Measurements from ENCODE around the gene HSPA1A. TPM values are rescaled to one million over a fixed set of nuclear protein-coding genes. Genes with fewer than 3 reads are reported as not detected.
A peak's percentile ranks its signal among the peaks of the same experiment; 100 is the strongest.

HSPA1A gene
- total and polyA plus RNA-seq, 9 of the 15 experiments (the other 6 are each of a cell fraction or from before 2014, with no cell fraction given): 2.2 to 273 (median 107) TPM

DNA sequence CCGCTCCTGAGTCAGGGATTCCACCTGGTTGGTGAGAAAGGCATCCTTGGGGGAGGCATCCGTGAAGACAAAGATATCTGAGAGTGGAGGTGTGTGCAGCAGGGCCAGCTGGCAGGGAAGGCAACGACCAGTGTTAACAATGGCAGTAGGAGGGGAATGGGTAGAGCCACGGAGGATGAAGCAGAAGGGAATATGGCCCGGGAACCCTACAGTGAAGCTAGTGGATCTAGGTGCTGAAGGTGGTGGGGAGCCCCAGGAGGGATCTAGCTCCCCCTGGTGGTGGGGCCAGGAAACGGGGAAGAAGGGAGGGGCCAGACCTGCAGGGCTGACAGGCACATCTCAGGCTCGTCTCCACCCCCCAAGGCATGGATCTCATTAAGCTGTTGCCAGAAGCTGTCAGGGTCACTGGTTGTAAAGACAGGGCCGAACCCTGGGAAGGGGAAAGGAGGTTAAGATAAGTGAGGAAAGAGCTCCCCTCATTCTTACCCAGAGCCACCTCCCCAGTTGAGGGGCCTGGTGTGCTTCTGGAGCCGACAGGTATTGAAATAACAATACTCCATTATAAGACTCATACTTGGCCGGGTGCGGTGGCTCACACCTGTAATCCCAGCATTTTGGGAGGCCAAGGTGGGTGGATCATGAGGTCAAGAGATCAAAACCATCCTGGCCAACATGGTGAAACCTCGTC, 45.5 kb upstream of the HSPA1A start (continued):
- no peak for TF ChIP-seq CEBPG (CRISPR knock-in tag; IDR thresholded peaks at IDR 0.05)
- TF ChIP-seq CEBPG (tag; conservative IDR thresholded peaks at IDR 0.05 in 1 of 2, IDR thresholded peaks at IDR 0.05 in 1 of 2): no peak
- TF ChIP-seq ETV5 (CRISPR knock-in tag; IDR thresholded peaks at IDR 0.05; ENCODE audit: low read depth): peak; percentile 73; the same call in 1 of the 2 replicates
- TF ChIP-seq ZC3H4 (CRISPR knock-in tag; IDR thresholded peaks at IDR 0.05; ENCODE audit: borderline replicate concordance): no peak
- no peak for TF ChIP-seq ZNF507 (tag; conservative IDR thresholded peaks at IDR 0.05)
- peak; percentile 79 for TF ChIP-seq JUND (IDR thresholded peaks at IDR 0.05; ENCODE audit: borderline replicate concordance, low read depth, low read length)
- TF ChIP-seq JUND (tag; IDR thresholded peaks at IDR 0.05; ENCODE audit: borderline replicate concordance, low read depth, low read length): no peak; the same call in 1 of the 3 replicates
- no peak for TF ChIP-seq BACH1 (tag; IDR thresholded peaks at IDR 0.05)
- no peak for TF ChIP-seq ETS2 (tag; IDR thresholded peaks at IDR 0.05; ENCODE audit: borderline replicate concordance, poor library complexity, severe bottlenecking)
- TF ChIP-seq, protein P1, sequence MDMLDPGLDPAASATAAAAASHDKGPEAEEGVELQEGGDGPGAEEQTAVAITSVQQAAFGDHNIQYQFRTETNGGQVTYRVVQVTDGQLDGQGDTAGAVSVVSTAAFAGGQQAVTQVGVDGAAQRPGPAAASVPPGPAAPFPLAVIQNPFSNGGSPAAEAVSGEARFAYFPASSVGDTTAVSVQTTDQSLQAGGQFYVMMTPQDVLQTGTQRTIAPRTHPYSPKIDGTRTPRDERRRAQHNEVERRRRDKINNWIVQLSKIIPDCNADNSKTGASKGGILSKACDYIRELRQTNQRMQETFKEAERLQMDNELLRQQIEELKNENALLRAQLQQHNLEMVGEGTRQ (CRISPR knock-in tag; IDR thresholded peaks at IDR 0.05): no peak
- no peak for TF ChIP-seq ASH1L (IDR thresholded peaks at IDR 0.05; ENCODE audit: borderline replicate concordance, low read depth, partially characterized antibody)
- TF ChIP-seq, protein P2, sequence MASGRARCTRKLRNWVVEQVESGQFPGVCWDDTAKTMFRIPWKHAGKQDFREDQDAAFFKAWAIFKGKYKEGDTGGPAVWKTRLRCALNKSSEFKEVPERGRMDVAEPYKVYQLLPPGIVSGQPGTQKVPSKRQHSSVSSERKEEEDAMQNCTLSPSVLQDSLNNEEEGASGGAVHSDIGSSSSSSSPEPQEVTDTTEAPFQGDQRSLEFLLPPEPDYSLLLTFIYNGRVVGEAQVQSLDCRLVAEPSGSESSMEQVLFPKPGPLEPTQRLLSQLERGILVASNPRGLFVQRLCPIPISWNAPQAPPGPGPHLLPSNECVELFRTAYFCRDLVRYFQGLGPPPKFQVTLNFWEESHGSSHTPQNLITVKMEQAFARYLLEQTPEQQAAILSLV (tag; IDR thresholded peaks at IDR 0.05): no peak
- TF ChIP-seq, protein P3, sequence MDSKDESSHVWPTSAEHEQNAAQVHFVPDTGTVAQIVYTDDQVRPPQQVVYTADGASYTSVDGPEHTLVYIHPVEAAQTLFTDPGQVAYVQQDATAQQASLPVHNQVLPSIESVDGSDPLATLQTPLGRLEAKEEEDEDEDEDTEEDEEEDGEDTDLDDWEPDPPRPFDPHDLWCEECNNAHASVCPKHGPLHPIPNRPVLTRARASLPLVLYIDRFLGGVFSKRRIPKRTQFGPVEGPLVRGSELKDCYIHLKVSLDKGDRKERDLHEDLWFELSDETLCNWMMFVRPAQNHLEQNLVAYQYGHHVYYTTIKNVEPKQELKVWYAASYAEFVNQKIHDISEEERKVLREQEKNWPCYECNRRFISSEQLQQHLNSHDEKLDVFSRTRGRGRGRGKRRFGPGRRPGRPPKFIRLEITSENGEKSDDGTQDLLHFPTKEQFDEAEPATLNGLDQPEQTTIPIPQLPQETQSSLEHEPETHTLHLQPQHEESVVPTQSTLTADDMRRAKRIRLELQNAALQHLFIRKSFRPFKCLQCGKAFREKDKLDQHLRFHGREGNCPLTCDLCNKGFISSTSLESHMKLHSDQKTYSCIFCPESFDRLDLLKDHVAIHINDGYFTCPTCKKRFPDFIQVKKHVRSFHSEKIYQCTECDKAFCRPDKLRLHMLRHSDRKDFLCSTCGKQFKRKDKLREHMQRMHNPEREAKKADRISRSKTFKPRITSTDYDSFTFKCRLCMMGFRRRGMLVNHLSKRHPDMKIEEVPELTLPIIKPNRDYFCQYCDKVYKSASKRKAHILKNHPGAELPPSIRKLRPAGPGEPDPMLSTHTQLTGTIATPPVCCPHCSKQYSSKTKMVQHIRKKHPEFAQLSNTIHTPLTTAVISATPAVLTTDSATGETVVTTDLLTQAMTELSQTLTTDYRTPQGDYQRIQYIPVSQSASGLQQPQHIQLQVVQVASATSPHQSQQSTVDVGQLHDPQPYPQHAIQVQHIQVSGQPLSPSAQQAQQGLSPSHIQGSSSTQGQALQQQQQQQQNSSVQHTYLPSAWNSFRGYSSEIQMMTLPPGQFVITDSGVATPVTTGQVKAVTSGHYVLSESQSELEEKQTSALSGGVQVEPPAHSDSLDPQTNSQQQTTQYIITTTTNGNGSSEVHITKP (IDR thresholded peaks at IDR 0.05; ENCODE audit: partially characterized antibody): no peak
- TF ChIP-seq, protein P4, sequence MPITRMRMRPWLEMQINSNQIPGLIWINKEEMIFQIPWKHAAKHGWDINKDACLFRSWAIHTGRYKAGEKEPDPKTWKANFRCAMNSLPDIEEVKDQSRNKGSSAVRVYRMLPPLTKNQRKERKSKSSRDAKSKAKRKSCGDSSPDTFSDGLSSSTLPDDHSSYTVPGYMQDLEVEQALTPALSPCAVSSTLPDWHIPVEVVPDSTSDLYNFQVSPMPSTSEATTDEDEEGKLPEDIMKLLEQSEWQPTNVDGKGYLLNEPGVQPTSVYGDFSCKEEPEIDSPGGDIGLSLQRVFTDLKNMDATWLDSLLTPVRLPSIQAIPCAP (CRISPR knock-in tag; IDR thresholded peaks at IDR 0.05; ENCODE audit: borderline replicate concordance): no peak
- no peak for TF ChIP-seq HIVEP1 (CRISPR knock-in tag; IDR thresholded peaks at IDR 0.05)
- TF ChIP-seq BRF1 (IDR thresholded peaks at IDR 0.05; ENCODE audit: borderline replicate concordance, extremely low read depth, insufficient read length): no peak
- no peak for TF ChIP-seq POLR2AphosphoS2 (IDR thresholded peaks at IDR 0.05; ENCODE audit: low read length)
- TF ChIP-seq, protein P5, sequence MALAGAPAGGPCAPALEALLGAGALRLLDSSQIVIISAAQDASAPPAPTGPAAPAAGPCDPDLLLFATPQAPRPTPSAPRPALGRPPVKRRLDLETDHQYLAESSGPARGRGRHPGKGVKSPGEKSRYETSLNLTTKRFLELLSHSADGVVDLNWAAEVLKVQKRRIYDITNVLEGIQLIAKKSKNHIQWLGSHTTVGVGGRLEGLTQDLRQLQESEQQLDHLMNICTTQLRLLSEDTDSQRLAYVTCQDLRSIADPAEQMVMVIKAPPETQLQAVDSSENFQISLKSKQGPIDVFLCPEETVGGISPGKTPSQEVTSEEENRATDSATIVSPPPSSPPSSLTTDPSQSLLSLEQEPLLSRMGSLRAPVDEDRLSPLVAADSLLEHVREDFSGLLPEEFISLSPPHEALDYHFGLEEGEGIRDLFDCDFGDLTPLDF (CRISPR knock-in tag; IDR thresholded peaks at IDR 0.05): peak; percentile 42; the same call in 1 of the 2 replicates
